Stimulated activated CD4-positive, alpha-beta T cell treated with anti-CD3 and anti-CD28 coated beads, TNF-alpha, amount 100 ng/mL, for 4 hours (primary cell): Measurements from ENCODE around the gene PRIMA1.

Experiments used
- DNase-seq, 3 experiments: peaks; one replicate each; pipeline ENCODE4 v3.0.0-alpha.2; 2020; ENCODE audit warnings: low read depth in 3 of 3

The PRIMA1 gene

DNA sequence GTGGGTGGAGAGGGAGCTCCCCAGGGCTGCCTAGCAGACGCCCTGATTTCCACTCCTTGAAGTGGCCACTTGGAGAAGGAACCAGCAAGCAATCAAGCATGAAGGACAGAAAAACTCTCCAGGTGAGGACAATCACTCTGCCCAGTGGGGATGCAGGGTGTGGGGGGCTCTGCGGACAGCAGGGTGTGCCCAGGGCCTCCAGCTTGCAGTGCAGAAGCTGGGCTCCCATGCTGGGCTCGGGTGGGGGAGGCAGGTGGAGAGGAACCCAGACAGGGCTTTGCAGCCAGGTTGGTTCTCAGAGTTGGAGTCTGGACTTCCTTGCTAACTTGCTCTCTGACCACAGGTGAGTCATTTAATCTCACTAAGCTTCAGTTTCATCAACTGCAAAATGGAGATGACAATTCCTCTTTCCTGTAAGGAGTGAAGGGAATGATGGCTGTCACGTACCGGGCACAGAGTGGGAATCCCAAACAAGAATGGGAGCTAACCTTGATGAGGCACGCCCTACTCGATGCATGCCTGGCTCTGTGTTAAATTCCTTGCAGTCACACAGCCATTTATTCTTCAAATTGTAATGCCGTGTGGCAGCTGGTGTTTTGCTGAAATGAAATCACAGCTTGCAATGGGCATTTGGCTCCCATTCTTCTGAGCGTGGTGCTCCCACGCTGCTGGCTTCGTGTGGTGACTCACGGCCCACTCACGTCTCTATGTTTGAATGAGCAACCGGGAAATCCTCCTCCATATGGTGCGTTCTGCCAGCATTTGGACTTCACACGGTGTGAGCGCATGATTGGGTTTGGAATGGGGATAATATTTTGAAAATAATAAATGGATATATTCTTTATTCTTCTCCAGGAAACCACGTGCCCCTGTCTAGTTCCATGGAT lies 75.2 kb downstream of the PRIMA1 start:
- DNase-seq: no peak

DNA sequence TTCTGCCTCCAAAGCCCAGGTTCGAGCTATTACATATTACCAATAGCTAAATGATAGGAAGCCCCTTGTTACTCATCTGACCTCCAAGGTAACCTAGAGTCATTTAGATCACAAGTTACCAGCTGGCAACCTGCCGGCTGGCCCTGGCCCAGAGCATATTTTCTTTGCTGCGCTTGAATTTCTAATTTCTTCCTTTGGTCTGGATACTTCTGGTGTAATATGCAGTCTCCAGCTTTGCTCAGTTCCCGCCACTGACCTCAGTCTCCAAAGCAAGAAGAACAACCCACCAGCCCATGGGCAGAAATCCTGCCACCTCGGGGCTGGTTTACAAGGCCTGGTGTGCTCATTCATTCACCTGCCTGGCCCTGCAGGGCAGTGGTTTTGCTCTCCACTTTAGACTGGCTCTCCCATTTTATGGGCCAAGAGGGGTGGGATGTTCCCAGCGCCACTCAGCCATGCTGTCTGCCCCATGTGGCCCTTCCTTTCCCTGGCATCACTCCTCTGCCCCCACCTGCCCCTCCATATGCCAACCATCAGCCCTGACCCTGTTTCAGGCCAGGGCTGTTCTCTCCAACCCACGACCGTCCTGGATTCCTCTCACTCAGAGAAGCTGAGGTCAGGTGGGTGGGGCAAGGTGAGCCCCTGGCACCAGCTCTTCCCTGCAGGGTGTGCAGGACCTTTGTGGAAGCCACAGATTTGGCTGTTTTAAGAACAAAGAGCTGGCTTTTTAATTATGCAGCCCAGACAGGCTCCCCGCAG lies 76.0 kb downstream of the PRIMA1 start:
- DNase-seq: no peak

GRCh38 chr14:93709249-93709648 lies 79.0 kb downstream of the PRIMA1 start:
- no peak for DNase-seq

GRCh38 chr14:93708800-93709199 lies 79.5 kb downstream of the PRIMA1 start:
- DNase-seq: no peak

- no peak for DNase-seq
Observed at GRCh38 chr14:93708311-93708734, 80.0 kb downstream of the PRIMA1 start.

GRCh38 chr14:93707475-93707874 lies 80.8 kb downstream of the PRIMA1 start:
- DNase-seq: no peak

DNA sequence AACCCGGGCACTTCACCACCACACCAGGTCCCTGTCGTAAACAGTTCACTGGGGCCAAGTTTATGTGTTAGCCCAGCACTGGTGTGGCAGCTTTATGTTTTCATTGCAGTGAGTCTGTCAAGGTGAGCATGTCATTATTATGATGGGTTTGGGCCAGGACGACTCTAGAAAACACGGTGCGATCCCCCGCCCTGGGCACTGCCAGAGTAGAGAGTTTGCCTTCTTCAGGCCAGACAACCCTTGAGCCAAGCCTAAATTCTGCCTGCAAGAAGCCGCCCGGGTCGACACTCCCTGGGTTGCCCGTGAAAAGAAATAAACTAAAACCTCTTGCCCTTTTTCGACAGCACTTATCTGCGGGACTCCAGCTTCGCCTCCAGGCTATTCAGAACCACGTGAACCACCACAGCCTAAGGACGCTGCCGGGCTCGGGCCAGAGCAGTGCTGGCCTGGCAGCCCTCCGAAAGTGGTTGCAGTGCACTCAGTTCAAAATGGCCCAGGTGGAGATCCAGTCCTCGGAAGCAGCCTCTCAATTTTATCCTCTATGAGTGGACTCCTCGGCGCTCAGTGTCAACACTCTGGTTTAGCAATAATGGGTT lies 81.8 kb downstream of the PRIMA1 start:
- no peak for DNase-seq

- DNase-seq: no peak
Observed at GRCh38 chr14:93705513-93706156, 82.7 kb downstream of the PRIMA1 start.

DNA sequence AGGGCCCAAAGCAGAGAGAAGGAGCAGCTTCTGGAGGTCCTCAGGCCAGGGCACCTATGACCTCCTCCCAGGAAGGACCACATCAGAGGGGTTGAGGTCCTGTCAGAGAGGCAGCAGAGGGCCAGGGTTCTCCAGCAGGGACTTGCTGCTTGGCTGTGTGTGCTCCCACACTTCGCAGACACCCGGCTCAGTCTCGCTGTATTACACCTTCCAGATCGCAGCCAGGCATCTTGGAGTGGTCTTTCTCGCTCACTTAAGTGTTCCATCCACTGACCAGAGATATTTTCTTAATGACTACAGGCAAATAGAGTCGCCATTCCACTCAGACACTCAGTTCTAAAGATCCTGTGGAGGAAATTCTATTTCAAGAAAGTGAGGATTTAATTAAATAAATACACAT lies 84.3 kb downstream of the PRIMA1 start:
- DNase-seq: no peak

DNA sequence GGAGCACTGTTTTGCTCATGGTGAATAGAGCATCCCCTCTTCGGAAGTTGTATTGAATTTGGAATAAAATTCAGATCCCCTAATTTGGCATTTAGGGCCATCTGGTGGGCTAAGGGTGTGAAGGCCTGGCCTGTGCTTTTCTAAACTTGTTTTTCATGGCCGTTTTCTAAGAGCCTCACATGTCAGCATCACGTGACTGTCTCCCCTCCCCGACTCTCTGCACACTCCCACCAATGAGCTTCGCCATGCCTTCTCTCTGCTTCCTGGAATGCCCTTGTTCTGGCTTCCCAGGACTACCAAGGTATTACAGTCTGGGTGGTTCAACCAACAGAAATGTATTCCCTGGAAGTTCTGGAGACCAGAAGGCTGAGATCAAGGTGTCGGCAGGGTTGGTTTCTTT lies 85.3 kb downstream of the PRIMA1 start:
- no peak for DNase-seq

GRCh38 chr14:93701562-93701961 lies 86.7 kb downstream of the PRIMA1 start:
- no peak for DNase-seq

DNA sequence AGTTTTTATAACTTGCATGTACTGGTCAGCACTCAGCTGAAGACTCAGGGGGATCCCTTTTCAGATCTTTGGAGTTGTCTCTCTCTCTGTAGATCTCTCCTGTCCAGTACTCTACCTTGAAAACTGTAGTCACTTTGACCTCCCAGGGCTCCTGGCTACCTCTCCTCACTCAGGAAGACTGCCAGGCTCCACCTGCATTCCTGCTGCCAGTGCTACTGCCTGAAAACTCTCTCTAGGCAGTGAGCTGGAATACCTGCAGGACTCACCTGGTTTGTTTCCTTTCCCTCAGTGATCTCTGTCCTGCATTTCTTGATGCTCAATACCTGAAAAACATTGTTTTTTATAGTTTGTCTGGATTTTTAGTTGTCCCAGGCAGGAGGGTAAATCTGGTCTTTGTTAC lies 87.4 kb downstream of the PRIMA1 start:
- DNase-seq: no peak

DNA sequence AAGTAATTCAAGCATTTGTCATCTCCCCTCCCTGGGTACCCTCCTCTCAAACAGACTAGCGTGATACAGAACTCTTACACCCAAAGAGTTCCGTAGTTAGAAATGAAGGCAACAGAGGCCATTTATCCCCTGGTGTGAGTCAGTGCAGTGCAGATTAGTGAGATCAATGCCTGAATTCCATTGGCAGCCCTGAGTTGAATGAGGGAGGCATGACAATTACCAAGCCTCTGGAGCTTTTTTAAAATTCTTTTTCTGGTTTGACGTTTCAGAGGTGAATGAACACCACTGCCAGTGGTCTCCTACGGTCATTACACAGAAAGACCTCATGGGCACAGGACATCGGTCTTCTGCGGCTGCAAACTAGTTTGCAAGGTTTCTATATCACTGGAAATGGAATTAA lies 94.4 kb downstream of the PRIMA1 start:
- no peak for DNase-seq

- DNase-seq: no peak
Observed at GRCh38 chr14:93691042-93691780, 97.1 kb downstream of the PRIMA1 start.

DNA sequence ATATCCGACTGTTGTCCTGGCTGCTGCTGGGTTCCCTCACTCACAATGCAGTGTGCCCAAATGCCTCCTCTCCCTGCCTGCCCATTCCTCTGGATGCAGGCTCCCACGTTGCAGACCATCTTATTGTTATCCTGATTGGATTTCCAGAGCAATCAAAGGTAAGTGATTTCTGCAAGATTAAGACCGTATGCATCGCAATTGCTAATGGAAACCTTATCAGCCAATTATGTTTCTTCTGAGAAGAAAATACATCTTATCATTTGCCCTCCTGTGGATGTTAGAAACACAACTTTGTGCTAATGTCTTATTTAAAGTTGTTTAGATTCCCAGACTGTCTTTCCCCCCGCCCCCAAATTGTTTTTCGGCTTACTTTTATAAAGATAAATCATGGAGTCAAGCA lies 98.1 kb downstream of the PRIMA1 start:
- DNase-seq: no peak

GRCh38 chr14:93688820-93689219 lies 99.5 kb downstream of the PRIMA1 start:
- no peak for DNase-seq

DNA sequence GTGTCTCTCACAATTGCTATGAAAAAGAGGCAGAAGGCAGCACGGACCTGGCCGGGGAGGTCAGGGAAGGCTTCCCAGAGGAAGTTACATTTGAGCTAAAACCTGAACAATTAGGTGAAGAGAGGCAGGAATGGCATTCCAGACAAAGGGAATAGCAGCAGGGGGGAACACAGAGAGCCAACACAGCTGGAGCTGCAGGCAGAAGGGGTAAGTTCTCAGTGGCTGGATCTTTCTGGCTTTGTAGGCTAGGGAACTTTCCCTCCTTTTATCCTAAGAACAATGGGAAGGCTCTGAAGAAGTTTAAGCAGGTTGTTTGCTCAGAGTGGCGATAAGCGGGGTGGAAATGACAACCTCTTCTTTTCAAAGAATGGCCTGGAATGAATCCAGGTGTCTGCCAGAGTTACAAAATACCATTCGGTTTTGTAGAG lies 100.0 kb downstream of the PRIMA1 start:
- DNase-seq: no peak

GRCh38 chr14:93686268-93686667 lies 102.0 kb downstream of the PRIMA1 start:
- no peak for DNase-seq

DNA sequence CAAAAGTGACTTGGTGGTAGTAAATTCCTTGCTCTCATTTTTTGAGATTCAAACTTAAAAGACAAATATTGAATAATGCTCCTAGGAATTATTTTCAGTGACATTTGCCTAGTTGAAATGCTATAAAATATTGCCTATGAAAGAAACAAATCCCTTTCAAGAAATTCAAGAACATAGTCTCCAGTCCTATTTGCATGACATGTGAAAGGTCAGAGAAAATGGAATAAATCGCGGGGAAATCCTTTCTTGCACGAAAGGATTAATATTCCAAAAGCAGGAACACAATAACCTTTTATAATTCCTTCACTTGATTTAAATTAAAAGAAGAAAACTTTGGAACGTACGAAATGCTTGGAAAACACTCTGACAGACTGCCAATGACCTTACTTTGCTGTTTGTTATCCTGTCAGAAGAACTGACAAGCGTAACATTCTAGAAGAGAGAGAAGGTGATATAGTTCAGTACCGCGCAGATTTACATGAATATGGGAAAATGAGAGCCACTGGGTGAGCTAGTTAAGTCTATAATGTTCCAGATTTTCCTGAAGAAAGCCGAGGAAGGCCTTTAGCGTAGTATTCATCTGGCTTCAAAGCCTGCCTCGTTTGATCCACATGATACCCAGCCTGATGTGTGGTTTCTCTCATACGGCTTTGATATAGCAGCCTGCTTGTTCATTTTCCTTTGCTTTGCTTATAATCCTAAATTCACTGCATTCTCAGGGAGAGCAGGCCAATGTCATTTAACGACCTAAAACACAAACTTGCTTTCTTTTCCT lies 103.0 kb downstream of the PRIMA1 start:
- no peak for DNase-seq

- no peak for DNase-seq
Observed at GRCh38 chr14:93683226-93683625, 105.1 kb downstream of the PRIMA1 start.

DNA sequence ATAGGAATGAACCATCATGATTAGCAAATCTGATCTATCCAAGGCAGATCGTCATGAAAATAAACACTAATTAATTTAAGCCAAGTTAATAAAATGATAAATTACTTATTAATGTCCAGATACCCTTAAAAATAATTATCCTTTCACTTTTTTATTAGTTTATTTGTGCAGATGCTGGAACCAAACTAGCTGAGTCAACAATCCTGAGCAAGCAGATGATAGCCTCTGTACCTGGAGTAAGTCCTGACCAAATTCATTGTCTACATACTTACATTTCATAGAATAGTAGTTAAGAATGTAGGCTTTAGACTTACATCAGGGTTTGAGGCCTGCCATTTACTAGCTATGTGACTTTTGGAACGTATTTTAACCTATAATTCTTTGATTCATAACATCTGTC lies 105.8 kb downstream of the PRIMA1 start:
- no peak for DNase-seq
